ENCODE results near the gene CCDC92.
A peak's percentile ranks its signal among the peaks of the same experiment; 100 is the strongest.

The CCDC92 gene

DNA sequence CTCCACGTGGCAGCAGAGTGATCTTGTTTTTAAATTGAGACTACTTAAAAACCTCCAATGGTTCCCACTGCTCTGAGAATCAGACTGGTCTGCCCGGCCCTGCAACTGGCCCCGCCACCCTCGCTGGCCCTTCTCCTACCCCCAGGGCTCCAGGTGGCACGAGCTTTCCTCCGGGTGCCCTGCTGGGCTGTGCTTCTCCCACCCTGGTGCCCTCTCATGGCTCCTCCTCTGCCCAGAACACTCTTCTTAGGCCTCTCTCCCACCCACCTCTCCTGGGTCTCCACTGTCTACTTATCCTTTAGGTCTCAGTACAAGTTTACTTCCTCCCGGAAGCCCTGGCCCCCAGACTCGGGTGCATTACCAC, 26.5 kb downstream of the CCDC92 start:
- H3K4me1 Mint-ChIP-seq: peaks cover 48% of the 10 kb centered on the region
- H3K36me3 Mint-ChIP-seq (ENCODE audit: low read depth): peaks cover 52% of the 10 kb centered on the region

GRCh38 chr12:123945287-123946151, 27.1 kb downstream of the CCDC92 start:
- no peak overlapping the region for H3K4me3 Mint-ChIP-seq
- no peaks in the 10 kb centered on the region for H3K27me3 Mint-ChIP-seq (ENCODE audit: low read depth)
- H3K4me1 Mint-ChIP-seq: peaks cover 42% of the 10 kb centered on the region
- TF ChIP-seq CTCF (IDR thresholded peaks at IDR 0.05; ENCODE audit: unreplicated experiment in 3 of 3): no peak
- H3K36me3 Mint-ChIP-seq (ENCODE audit: low read depth): peaks cover 54% of the 10 kb centered on the region
- no peaks in the 10 kb centered on the region for H3K9me3 Mint-ChIP-seq
- H3K27ac Mint-ChIP-seq: peak overlapping the region in 1 of 3 experiments; percentile 20

More for the DNA sequence above, 26.5 kb downstream of the CCDC92 start:
- Mint-ChIP-seq H3K9me3 (no peaks in the 10 kb centered on the region), H3K27ac (peak overlapping the region in 1 of 3 experiments; percentile 20), H3K4me3 (no peak overlapping the region), H3K27me3 (ENCODE audit: low read depth) (no peaks in the 10 kb centered on the region)
- no peak for TF ChIP-seq CTCF (IDR thresholded peaks at IDR 0.05; ENCODE audit: unreplicated experiment in 3 of 3)

DNA sequence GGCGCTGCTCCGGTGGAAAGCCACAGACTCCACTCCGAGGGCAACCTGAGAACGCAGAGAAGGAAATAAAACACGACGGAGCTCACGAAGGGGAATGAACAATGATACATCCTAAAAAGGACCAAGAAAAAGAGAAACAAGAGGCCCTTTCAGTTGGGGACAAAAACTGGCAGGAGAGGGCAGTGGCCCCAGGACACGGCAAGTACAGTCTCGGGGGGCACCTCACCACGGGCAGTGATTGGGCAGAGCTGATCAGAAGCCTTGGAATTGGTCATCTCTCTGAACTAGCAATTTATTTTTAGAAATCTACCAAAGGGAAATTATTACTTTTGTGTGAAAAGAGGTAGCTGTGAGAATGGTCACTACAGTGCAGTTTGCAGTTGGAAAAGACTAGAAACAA, 27.9 kb downstream of the CCDC92 start:
- H3K27ac Mint-ChIP-seq: no peak overlapping the region

GRCh38 chr12:123943816-123944215, 28.8 kb downstream of the CCDC92 start:
- no peak overlapping the region for H3K4me3 Mint-ChIP-seq
- no peaks in the 10 kb centered on the region for H3K9me3 Mint-ChIP-seq
- no peaks in the 10 kb centered on the region for H3K27me3 Mint-ChIP-seq (ENCODE audit: low read depth)
- no peak overlapping the region for H3K27ac Mint-ChIP-seq
- no peak for TF ChIP-seq CTCF (IDR thresholded peaks at IDR 0.05; ENCODE audit: unreplicated experiment in 3 of 3)
- H3K4me1 Mint-ChIP-seq: peaks cover 29% of the 10 kb centered on the region
- peaks cover 52% of the 10 kb centered on the region for H3K36me3 Mint-ChIP-seq (ENCODE audit: low read depth)

More for the DNA sequence above, 27.9 kb downstream of the CCDC92 start:
- peaks cover 53% of the 10 kb centered on the region for H3K36me3 Mint-ChIP-seq (ENCODE audit: low read depth)
- H3K4me3 Mint-ChIP-seq: no peak overlapping the region
- peaks cover 36% of the 10 kb centered on the region for H3K4me1 Mint-ChIP-seq
- H3K27me3 Mint-ChIP-seq (ENCODE audit: low read depth): no peaks in the 10 kb centered on the region
- no peaks in the 10 kb centered on the region for H3K9me3 Mint-ChIP-seq
- TF ChIP-seq CTCF (IDR thresholded peaks at IDR 0.05; ENCODE audit: unreplicated experiment in 3 of 3): no peak

DNA sequence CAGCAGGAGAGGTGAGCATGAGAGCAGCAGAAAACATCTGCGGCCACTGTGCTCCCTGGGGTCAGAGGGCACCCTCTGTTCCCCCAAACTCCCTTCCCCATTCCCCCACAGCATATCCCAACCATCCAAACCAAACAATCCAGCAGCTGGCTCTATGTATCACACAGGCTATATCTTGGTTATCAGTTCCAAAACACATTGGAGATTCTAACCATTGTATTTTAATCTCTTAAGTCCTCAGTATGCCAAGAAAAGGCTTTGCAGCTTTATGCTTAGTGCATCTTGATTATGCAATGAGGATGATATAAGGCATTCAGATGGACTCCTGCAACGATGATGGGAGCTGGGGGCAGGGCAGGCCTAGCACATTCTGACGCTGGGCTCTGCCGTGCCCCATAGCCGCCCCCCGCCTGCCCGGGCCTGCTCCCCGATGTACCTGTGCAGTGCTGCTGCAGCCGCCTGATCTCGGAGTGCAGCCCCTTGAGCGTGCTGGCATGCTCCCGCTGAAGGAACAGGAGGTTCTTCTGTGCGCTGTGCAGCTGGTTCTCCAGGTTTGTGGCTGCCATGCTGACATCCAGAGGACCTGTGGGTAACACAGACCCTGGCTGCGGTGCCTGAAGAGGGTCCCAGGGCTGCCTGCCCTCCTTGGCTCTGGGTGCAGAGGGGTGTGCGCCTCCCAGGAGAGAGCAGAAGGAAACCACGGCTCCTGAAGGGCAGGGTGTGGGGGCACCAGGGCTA, 29.6 kb downstream of the CCDC92 start:
- peaks cover 21% of the 10 kb centered on the region for H3K4me1 Mint-ChIP-seq
- no peak for TF ChIP-seq CTCF (IDR thresholded peaks at IDR 0.05; ENCODE audit: unreplicated experiment in 3 of 3)
- H3K27me3 Mint-ChIP-seq (ENCODE audit: low read depth): no peaks in the 10 kb centered on the region
- H3K9me3 Mint-ChIP-seq: no peaks in the 10 kb centered on the region
- peaks cover 55% of the 10 kb centered on the region for H3K36me3 Mint-ChIP-seq (ENCODE audit: low read depth)
- no peak overlapping the region for H3K27ac Mint-ChIP-seq
- no peak overlapping the region for H3K4me3 Mint-ChIP-seq
